Trophoblast cell (in vitro differentiated cells and primary cell): ENCODE results near the gene EIF3A.
A peak's percentile ranks its signal among the peaks of the same experiment; 100 is the strongest.
"Not testable (repeated sequence)": the region's sequence is repeated elsewhere in the genome, so short reads cannot be mapped to it uniquely, and the experiment has no call there.

ENCODE experiments used
- DNase-seq, 2 donors: peaks; one replicate each; pipeline ENCODE4 v3.0.0-alpha.2; 2016
- H2AFZ ChIP-seq: 2 replicates; pipeline ENCODE4 v1.6.1; 2013; ENCODE audit warnings: low read length, moderate library complexity, mild to moderate bottlenecking; ENCODE audit not compliant: insufficient read depth, poor library complexity
- H2AK5ac ChIP-seq: 2 replicates; pipeline ENCODE4 v1.6.1; 2013; ENCODE audit warnings: mild to moderate bottlenecking, low read length
- H2BK120ac ChIP-seq: 2 replicates; pipeline ENCODE4 v1.6.1; 2013; ENCODE audit warnings: low read length, mild to moderate bottlenecking, moderate library complexity; ENCODE audit not compliant: insufficient read depth, poor library complexity
- H2BK12ac ChIP-seq: 2 replicates; pipeline ENCODE4 v1.6.1; 2013; ENCODE audit warnings: mild to moderate bottlenecking, low read length, moderate library complexity
- H2BK5ac ChIP-seq: 2 replicates; pipeline ENCODE4 v1.6.1; 2013; ENCODE audit warnings: low read length, low read depth, moderate library complexity, mild to moderate bottlenecking; ENCODE audit not compliant: poor library complexity
- H3K14ac ChIP-seq: 2 replicates; pipeline ENCODE4 v1.6.1; 2013; ENCODE audit warnings: mild to moderate bottlenecking, low read length
- H3K18ac ChIP-seq: 2 replicates; pipeline ENCODE4 v1.6.1; 2013; ENCODE audit warnings: mild to moderate bottlenecking, low read length
- H3K23ac ChIP-seq: 2 replicates; pipeline ENCODE4 v1.6.1; 2013; ENCODE audit warnings: low read length
- H3K27ac ChIP-seq: 2 replicates; pipeline ENCODE4 v1.5.1; 2013; ENCODE audit warnings: low read depth, mild to moderate bottlenecking, inconsistent platforms, low read length, moderate library complexity
- H3K27me3 ChIP-seq: 2 replicates; pipeline ENCODE4 v1.6.1; 2013; ENCODE audit warnings: inconsistent platforms, mild to moderate bottlenecking, low read length, moderate library complexity; ENCODE audit not compliant: insufficient read depth
- H3K36me3 ChIP-seq, 2 experiments: 1 replicate in 1 of 2; 2 replicates in 1 of 2; pipeline ENCODE4 v1.6.1; 2013; ENCODE audit warnings: low read length in 2 of 2, mild to moderate bottlenecking in 2 of 2, moderate library complexity in 1 of 2; ENCODE audit not compliant: insufficient read depth in 2 of 2, control insufficient read depth in 1 of 2
- H3K4ac ChIP-seq: 2 replicates; pipeline ENCODE4 v1.6.1; 2013; ENCODE audit warnings: low read depth, mild to moderate bottlenecking, low read length, moderate library complexity
- H3K4me1 ChIP-seq, 2 experiments: 1 replicate in 1 of 2; 2 replicates in 1 of 2; pipeline ENCODE4 v1.6.1; 2013; ENCODE audit warnings: low read length in 2 of 2, mild to moderate bottlenecking in 2 of 2, moderate library complexity in 1 of 2; ENCODE audit not compliant: insufficient read depth in 2 of 2, control insufficient read depth in 1 of 2
- H3K4me2 ChIP-seq: 2 replicates; pipeline ENCODE4 v1.6.1; 2013; ENCODE audit warnings: inconsistent platforms, mild to moderate bottlenecking, low read length, moderate library complexity
- H3K4me3 ChIP-seq: 2 replicates; pipeline ENCODE4 v1.5.1; 2013; ENCODE audit warnings: mild to moderate bottlenecking, low read depth, low read length, inconsistent platforms
- H3K79me1 ChIP-seq: one replicate; pipeline ENCODE4 v1.6.1; 2013; ENCODE audit warnings: low read length
- H3K79me2 ChIP-seq: 2 replicates; pipeline ENCODE4 v1.6.1; 2013; ENCODE audit warnings: low read length, mild to moderate bottlenecking; ENCODE audit not compliant: control insufficient read depth, insufficient read depth, poor library complexity
- H3K9ac ChIP-seq: 2 replicates; pipeline ENCODE4 v1.6.1; 2013; ENCODE audit warnings: mild to moderate bottlenecking, low read length
- H3K9me3 ChIP-seq: 2 replicates; pipeline ENCODE4 v1.6.1; 2013; ENCODE audit warnings: low read depth, mild to moderate bottlenecking, control low read depth, inconsistent platforms, low read length; ENCODE audit not compliant: insufficient read depth
- H4K12ac ChIP-seq: 2 replicates; pipeline ENCODE4 v1.6.1; 2013; ENCODE audit warnings: low read depth, mild to moderate bottlenecking, low read length, moderate library complexity
- H4K8ac ChIP-seq: 2 replicates; pipeline ENCODE4 v1.6.1; 2013; ENCODE audit warnings: low read depth, mild to moderate bottlenecking, low read length, moderate library complexity
- H4K91ac ChIP-seq: one replicate; pipeline ENCODE4 v1.6.1; 2013; ENCODE audit warnings: low read depth, mild to moderate bottlenecking, low read length, moderate library complexity
- WGBS: extraction: QIAGEN DNeasy Blood & Tissue Kit; methylation state at CpG from one replicate; pipeline ENCODE4 v1.1.7; 2013; ENCODE audit warnings: missing lambda C conversion rate; ENCODE audit not compliant: insufficient read length, insufficient coverage; ENCODE audit errors: extremely low coverage; 5-methylcytosine and 5-hydroxymethylcytosine counted together

The EIF3A gene

GRCh38 chr10:119100434-119101238 is 20.0 kb upstream of the EIF3A start:
- Histone ChIP-seq H3K14ac (peak overlapping the region; percentile 46), H3K36me3 (no peaks in the 10 kb centered on the region), H4K12ac (no peak overlapping the region), H3K9me3 (no peaks in the 10 kb centered on the region), H3K4ac (no peak overlapping the region), H3K18ac (no peak overlapping the region), H4K8ac (peak overlapping the region; percentile 56), H2BK120ac (no peak overlapping the region), H3K4me1 (peaks cover 3 to 13% of the 10 kb centered on the region in 2 experiments), H4K91ac (peak overlapping the region; percentile 21), H3K9ac (no peak overlapping the region), H3K23ac (no peak overlapping the region), H3K79me1 (peaks cover 20% of the 10 kb centered on the region), H3K27ac (peak overlapping the region; percentile 39), H3K79me2 (peaks cover 11% of the 10 kb centered on the region), H2AK5ac (no peak overlapping the region), H2BK5ac (peak overlapping the region; percentile 69), H3K27me3 (no peaks in the 10 kb centered on the region), H2AFZ (no peak overlapping the region), H3K4me3 (no peak overlapping the region), H2BK12ac (peak overlapping the region; percentile 65), H3K4me2 (no peak overlapping the region)
- DNase-seq, result peak; percentile 30 to 79
- WGBS, result no CpG with 5 or more reads among the region's 3 CpGs

GRCh38 chr10:119098576-119098975 is 18.0 kb upstream of the EIF3A start:
- Histone ChIP-seq H3K79me1 (peaks cover 17% of the 10 kb centered on the region), H3K4me2 (no peak overlapping the region), H3K4me3 (no peak overlapping the region), H3K27ac (no peak overlapping the region), H2AK5ac (peak overlapping the region; percentile 54), H3K79me2 (peaks cover 2% of the 10 kb centered on the region), H4K8ac (no peak overlapping the region), H3K4ac (no peak overlapping the region), H3K9ac (no peak overlapping the region), H3K27me3 (no peaks in the 10 kb centered on the region), H4K12ac (no peak overlapping the region), H2BK120ac (no peak overlapping the region), H3K36me3 (no peaks in the 10 kb centered on the region), H2AFZ (no peak overlapping the region), H2BK5ac (no peak overlapping the region), H3K18ac (no peak overlapping the region), H3K23ac (no peak overlapping the region), H4K91ac (no peak overlapping the region), H3K14ac (no peak overlapping the region), H3K4me1 (peaks cover 7 to 18% of the 10 kb centered on the region in 2 experiments), H2BK12ac (no peak overlapping the region), H3K9me3 (no peaks in the 10 kb centered on the region)
- DNase-seq, result no peak
- no CpG with 5 or more reads among the region's 3 CpGs for WGBS

- not testable (repeated sequence) for H4K12ac ChIP-seq, H3K4me2 ChIP-seq, H3K4me3 ChIP-seq, H3K27me3 ChIP-seq, H3K9ac ChIP-seq, H3K4ac ChIP-seq, H3K36me3 ChIP-seq, H2BK120ac ChIP-seq, H2BK5ac ChIP-seq, H3K23ac ChIP-seq, H2AFZ ChIP-seq, H3K9me3 ChIP-seq, H3K18ac ChIP-seq, H4K8ac ChIP-seq, H3K79me2 ChIP-seq, H3K14ac ChIP-seq, H2BK12ac ChIP-seq, H3K27ac ChIP-seq
- Histone ChIP-seq H2AK5ac (peak overlapping the region; percentile 83), H3K79me1 (peaks cover 16% of the 10 kb centered on the region), H4K91ac (peak overlapping the region; percentile 6), H3K4me1 (peaks cover 14 to 28% of the 10 kb centered on the region in 2 experiments)
- no CpG with 5 or more reads among the region's 12 CpGs for WGBS
- DNase-seq, result peak; percentile 53 to 87
Measured at GRCh38 chr10:119096641-119097415, 16.2 kb upstream of the EIF3A start.

- Histone ChIP-seq H2BK120ac (peak overlapping the region; percentile 5), H3K4ac (no peak overlapping the region), H3K4me2 (no peak overlapping the region), H3K36me3 (no peaks in the 10 kb centered on the region), H2BK5ac (no peak overlapping the region), H3K9me3 (no peaks in the 10 kb centered on the region), H2AFZ (no peak overlapping the region), H4K91ac (no peak overlapping the region), H4K8ac (no peak overlapping the region), H3K79me1 (peaks cover 14% of the 10 kb centered on the region), H3K9ac (no peak overlapping the region), H3K79me2 (no peaks in the 10 kb centered on the region), H3K4me3 (no peak overlapping the region), H3K18ac (no peak overlapping the region), H3K27me3 (no peaks in the 10 kb centered on the region), H2AK5ac (no peak overlapping the region), H3K23ac (no peak overlapping the region), H2BK12ac (peak overlapping the region; percentile 28), H3K14ac (no peak overlapping the region), H4K12ac (no peak overlapping the region), H3K4me1 (peaks cover 14 to 25% of the 10 kb centered on the region in 2 experiments), H3K27ac (no peak overlapping the region)
- no CpG with 5 or more reads among the region's 4 CpGs for WGBS
- DNase-seq, result no peak
Measured at GRCh38 chr10:119095640-119096039, 15.0 kb upstream of the EIF3A start.
